DOHH2 (cell line): ENCODE data around the gene DR1.

Experiments
- H3F3A ChIP-seq: fragments of 200-600 bp; sonication (generic), shearing (Covaris generic); 2 replicates; pipeline ENCODE4 v1.6.0; 2016; ENCODE audit warnings: antibody characterized with exemption, mild to moderate bottlenecking; ENCODE audit not compliant: control insufficient read depth, insufficient read depth
- H3K27ac ChIP-seq: fragments of 200-600 bp; sonication (generic); 2 replicates; pipeline ENCODE4 v1.5.1; 2014; ENCODE audit warnings: low read depth, mild to moderate bottlenecking, low read length, moderate library complexity
- H3K27me3 ChIP-seq: fragments of 200-600 bp; sonication (generic); 2 replicates; pipeline ENCODE4 v1.6.1; 2014; ENCODE audit warnings: mild to moderate bottlenecking, low read length, mixed read lengths; ENCODE audit not compliant: control insufficient read depth
- H3K36me3 ChIP-seq: fragments of 200-600 bp; sonication (generic); 2 replicates; pipeline ENCODE4 v1.6.1; 2014; ENCODE audit warnings: mild to moderate bottlenecking, low read length, moderate library complexity, mixed read lengths; ENCODE audit not compliant: control insufficient read depth
- H3K4me1 ChIP-seq: fragments of 200-600 bp; sonication (generic); 2 replicates; pipeline ENCODE4 v1.6.1; 2014; ENCODE audit warnings: mild to moderate bottlenecking, low read length, mixed read lengths; ENCODE audit not compliant: control insufficient read depth
- H3K4me2 ChIP-seq: fragments of 200-600 bp; sonication (generic); 2 replicates; pipeline ENCODE4 v1.6.0; 2014; ENCODE audit warnings: mild to moderate bottlenecking, low read length, moderate library complexity
- H3K4me3 ChIP-seq: fragments of 200-600 bp; sonication (generic); 2 replicates; pipeline ENCODE4 v1.5.1; 2014; ENCODE audit warnings: mild to moderate bottlenecking, low read length, mixed read lengths
- H3K79me2 ChIP-seq: fragments of 200-600 bp; sonication (generic); 2 replicates; pipeline ENCODE4 v1.6.1; 2014; ENCODE audit warnings: mild to moderate bottlenecking, low read length, mixed read lengths; ENCODE audit not compliant: control insufficient read depth
- H3K9me2 ChIP-seq: fragments of 200-600 bp; sonication (generic); replicated peaks from 2 replicates; pipeline ENCODE4 v1.6.1; 2014; ENCODE audit warnings: mild to moderate bottlenecking, low read length, mixed read lengths; ENCODE audit not compliant: control insufficient read depth
- H3K9me3 ChIP-seq: fragments of 200-600 bp; sonication (generic); 2 replicates; pipeline ENCODE4 v1.6.1; 2014; ENCODE audit warnings: antibody characterized with exemption, low read length, mixed read lengths; ENCODE audit not compliant: control insufficient read depth, insufficient read depth
- H4K20me1 ChIP-seq: fragments of 200-600 bp; sonication (generic); 2 replicates; pipeline ENCODE4 v1.6.0; 2014; ENCODE audit warnings: low read depth, mild to moderate bottlenecking, antibody characterized with exemption, low read length, moderate library complexity; ENCODE audit not compliant: control insufficient read depth, insufficient read depth
- EZH2phosphoT487 ChIP-seq: fragments of 200-600 bp; sonication (generic); IDR thresholded peaks from 2 replicates; pipeline ENCODE4 v1.6.1; 2017; ENCODE audit warnings: borderline replicate concordance, mild to moderate bottlenecking, antibody characterized with exemption, low read length, moderate library complexity, mixed read lengths
- TF ChIP-seq, protein P1 (sequence below): fragments of 200-600 bp; sonication (generic); IDR thresholded peaks from one replicate; pipeline ENCODE4 v1.5.1; 2014; ENCODE audit warnings: antibody characterized with exemption, mild to moderate bottlenecking, low read depth, low read length; ENCODE audit not compliant: poor library complexity, severe bottlenecking

DR1 gene

DNA sequence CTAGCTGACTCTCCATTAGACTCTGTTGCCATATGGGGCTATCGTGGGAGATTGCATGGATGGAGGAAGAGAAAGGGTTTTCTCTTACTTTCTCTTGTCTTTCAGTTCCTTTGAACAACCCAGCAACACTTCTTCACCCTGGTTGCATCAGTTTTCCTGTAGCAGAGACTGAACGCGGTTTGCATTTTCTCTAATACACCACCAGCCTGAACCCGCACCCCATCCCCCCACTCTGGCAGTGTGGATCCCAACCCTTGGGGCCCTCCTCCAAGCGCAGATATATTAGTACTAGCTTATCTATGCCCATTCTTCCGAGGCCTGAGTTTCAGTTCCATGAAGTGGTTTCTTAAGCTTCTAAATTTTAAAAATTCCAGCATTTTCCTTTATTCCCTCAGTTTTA, 12.6 kb downstream of the DR1 start:
- H3K9me3 ChIP-seq, result no peaks in the 10 kb centered on the region

DNA sequence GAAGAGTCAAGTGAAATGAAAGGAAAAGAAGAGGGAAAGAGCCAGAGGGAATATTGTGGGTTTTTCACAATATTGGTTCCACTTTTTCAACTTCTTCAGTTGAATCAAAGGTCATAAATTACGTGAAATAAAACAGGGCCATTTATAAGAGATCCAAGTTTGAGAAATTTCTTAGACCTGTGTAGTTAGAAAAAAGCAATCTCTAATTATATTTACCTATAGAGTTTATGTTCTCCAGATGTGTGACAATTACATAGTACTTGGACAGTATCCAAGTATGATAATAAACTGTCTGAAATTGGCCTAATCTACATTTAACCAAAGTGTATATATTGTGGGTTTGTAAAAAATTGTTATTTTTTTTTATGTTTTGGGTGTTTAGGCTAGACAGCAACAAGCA, 14.4 kb downstream of the DR1 start:
- H4K20me1 ChIP-seq, result no peaks in the 10 kb centered on the region
- H3K27me3 ChIP-seq, result no peaks in the 10 kb centered on the region
- no peak overlapping the region for H3K27ac ChIP-seq
- 0 out of 2 replicates have a peak, but pooled peaks cover 2% of the 10 kb centered on the region for H3F3A ChIP-seq
- no peak overlapping the region for H3K4me3 ChIP-seq
- H3K79me2 ChIP-seq, result peaks cover 82% of the 10 kb centered on the region
- TF ChIP-seq EZH2phosphoT487, result no peak
- TF ChIP-seq, protein P1, sequence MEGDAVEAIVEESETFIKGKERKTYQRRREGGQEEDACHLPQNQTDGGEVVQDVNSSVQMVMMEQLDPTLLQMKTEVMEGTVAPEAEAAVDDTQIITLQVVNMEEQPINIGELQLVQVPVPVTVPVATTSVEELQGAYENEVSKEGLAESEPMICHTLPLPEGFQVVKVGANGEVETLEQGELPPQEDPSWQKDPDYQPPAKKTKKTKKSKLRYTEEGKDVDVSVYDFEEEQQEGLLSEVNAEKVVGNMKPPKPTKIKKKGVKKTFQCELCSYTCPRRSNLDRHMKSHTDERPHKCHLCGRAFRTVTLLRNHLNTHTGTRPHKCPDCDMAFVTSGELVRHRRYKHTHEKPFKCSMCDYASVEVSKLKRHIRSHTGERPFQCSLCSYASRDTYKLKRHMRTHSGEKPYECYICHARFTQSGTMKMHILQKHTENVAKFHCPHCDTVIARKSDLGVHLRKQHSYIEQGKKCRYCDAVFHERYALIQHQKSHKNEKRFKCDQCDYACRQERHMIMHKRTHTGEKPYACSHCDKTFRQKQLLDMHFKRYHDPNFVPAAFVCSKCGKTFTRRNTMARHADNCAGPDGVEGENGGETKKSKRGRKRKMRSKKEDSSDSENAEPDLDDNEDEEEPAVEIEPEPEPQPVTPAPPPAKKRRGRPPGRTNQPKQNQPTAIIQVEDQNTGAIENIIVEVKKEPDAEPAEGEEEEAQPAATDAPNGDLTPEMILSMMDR, result no peak
- H3K4me1 ChIP-seq, result peaks cover 3% of the 10 kb centered on the region; the same call in 1 of the 2 replicates
- H3K4me2 ChIP-seq, result no peak overlapping the region
- H3K9me3 ChIP-seq, result no peaks in the 10 kb centered on the region
- H3K36me3 ChIP-seq, result peaks cover 92% of the 10 kb centered on the region
- H3K9me2 ChIP-seq, result no peaks in the 10 kb centered on the region

More for the DNA sequence above, 12.6 kb downstream of the DR1 start:
- peaks cover 90% of the 10 kb centered on the region for H3K79me2 ChIP-seq
- 0 out of 2 replicates have a peak, but pooled peaks cover 2% of the 10 kb centered on the region for H3F3A ChIP-seq
- peaks cover 3% of the 10 kb centered on the region; the same call in 1 of the 2 replicates for H3K4me1 ChIP-seq
- H3K4me2 ChIP-seq, result no peak overlapping the region
- no peak overlapping the region for H3K27ac ChIP-seq
- H3K4me3 ChIP-seq, result no peak overlapping the region
- H4K20me1 ChIP-seq, result no peaks in the 10 kb centered on the region
- H3K36me3 ChIP-seq, result peaks cover 96% of the 10 kb centered on the region
- H3K9me2 ChIP-seq, result no peaks in the 10 kb centered on the region
- TF ChIP-seq, protein P1, result no peak
- no peak for TF ChIP-seq EZH2phosphoT487
- H3K27me3 ChIP-seq, result no peaks in the 10 kb centered on the region

DNA sequence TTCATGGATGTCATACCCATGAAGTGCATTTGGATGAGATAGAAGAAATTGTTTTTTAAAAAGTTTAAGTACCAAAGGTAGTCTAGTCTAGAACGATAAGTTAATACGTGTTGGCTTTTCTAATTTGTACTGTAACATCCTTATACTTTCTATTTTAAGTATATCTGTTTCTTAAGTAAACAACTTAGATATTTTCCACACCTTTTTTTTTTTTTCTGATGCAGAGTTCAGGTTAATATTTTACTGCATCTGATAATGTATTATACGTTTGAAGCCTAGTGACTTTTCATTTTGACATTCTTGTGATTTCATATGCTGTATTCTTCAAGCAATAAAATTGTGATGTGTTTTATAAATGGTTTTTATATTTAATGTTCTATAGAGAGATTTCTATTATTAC, 16.5 kb downstream of the DR1 start:
- H3K27ac ChIP-seq, result no peak overlapping the region
- no peaks in the 10 kb centered on the region for H3K9me3 ChIP-seq
- no peak for TF ChIP-seq EZH2phosphoT487
- TF ChIP-seq, protein P1, result no peak
- H3K27me3 ChIP-seq, result no peaks in the 10 kb centered on the region
- no peaks in the 10 kb centered on the region for H3K9me2 ChIP-seq
- H4K20me1 ChIP-seq, result no peaks in the 10 kb centered on the region
- peaks cover 3% of the 10 kb centered on the region; the same call in 1 of the 2 replicates for H3K4me1 ChIP-seq
- H3K4me2 ChIP-seq, result no peak overlapping the region
- no peak overlapping the region for H3K4me3 ChIP-seq
- H3K79me2 ChIP-seq, result peaks cover 64% of the 10 kb centered on the region
- H3K36me3 ChIP-seq, result peaks cover 85% of the 10 kb centered on the region
- 0 out of 2 replicates have a peak, but pooled peaks cover 2% of the 10 kb centered on the region for H3F3A ChIP-seq

DNA sequence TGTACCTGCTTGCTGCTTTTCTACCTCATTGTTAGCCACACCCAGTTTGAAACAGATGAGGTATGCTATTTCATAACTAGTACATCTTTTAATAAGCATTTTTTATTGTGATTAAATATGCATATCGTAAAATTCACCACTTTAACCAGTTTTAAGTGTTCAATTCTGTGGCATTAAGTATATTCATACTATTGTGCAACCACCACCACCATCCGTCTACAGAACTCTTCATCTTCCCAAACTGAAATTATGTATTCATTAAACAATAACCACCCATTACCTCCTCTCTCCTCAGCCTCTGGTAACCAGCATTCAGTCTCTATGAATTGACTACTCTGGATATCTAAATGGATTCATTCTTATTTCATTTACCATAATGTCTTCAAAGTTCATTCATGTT, 20.1 kb downstream of the DR1 start:
- Histone ChIP-seq H3K9me2 (no peaks in the 10 kb centered on the region), H4K20me1 (no peaks in the 10 kb centered on the region), H3K4me1 (no peaks in the 10 kb centered on the region), H3K27ac (no peak overlapping the region), H3K27me3 (no peaks in the 10 kb centered on the region), H3F3A (no peaks in the 10 kb centered on the region), H3K4me3 (no peak overlapping the region), H3K4me2 (no peak overlapping the region), H3K79me2 (peaks cover 29% of the 10 kb centered on the region), H3K36me3 (peaks cover 59% of the 10 kb centered on the region), H3K9me3 (no peaks in the 10 kb centered on the region)
- TF ChIP-seq, protein P1, result no peak
- TF ChIP-seq EZH2phosphoT487, result no peak
